HG02571 (cell line): Measurements from ENCODE around the gene ZCCHC14.
A peak's percentile ranks its signal among the peaks of the same experiment; 100 is the strongest.
"Not testable (repeated sequence)": the region's sequence is repeated elsewhere in the genome, so short reads cannot be mapped to it uniquely, and the experiment has no call there.

Experiments
- ATAC-seq: cut with Tn5 transposase; IDR thresholded peaks from one replicate; pipeline ENCODE4 v1.9.1; 2021; ENCODE audit warnings: mild to moderate bottlenecking, moderate library complexity; ENCODE audit not compliant: unreplicated experiment

Gene ZCCHC14

GRCh38 chr16:87388818-87389134, 104.0 kb downstream of the ZCCHC14 start:
- no peak for ATAC-seq

GRCh38 chr16:87387942-87388817, 104.6 kb downstream of the ZCCHC14 start:
- peak; percentile 40 for ATAC-seq

- ATAC-seq: not testable (repeated sequence)
Observed at GRCh38 chr16:87384875-87385167, 108.0 kb downstream of the ZCCHC14 start.

- peak; percentile 1 for ATAC-seq
Observed at GRCh38 chr16:87384162-87384874, 108.5 kb downstream of the ZCCHC14 start.

- ATAC-seq: peak; percentile 48
Observed at GRCh38 chr16:87383505-87384161, 109.2 kb downstream of the ZCCHC14 start, which contains the start of gene FBXO31. TSS of gene FBXO31 (minus strand) at chr16:87383776. CDS start at chr16:87383744, 32 bp downstream.

- no peak for ATAC-seq
Observed at GRCh38 chr16:87382023-87382785, 110.6 kb downstream of the ZCCHC14 start.

- ATAC-seq: no peak
Observed at GRCh38 chr16:87380881-87381280, 111.9 kb downstream of the ZCCHC14 start.

- ATAC-seq: no peak
Observed at GRCh38 chr16:87380403-87380802, 112.4 kb downstream of the ZCCHC14 start.

GRCh38 chr16:87379312-87379752, 113.5 kb downstream of the ZCCHC14 start:
- not testable (repeated sequence) for ATAC-seq

- ATAC-seq: no peak
Observed at GRCh38 chr16:87376660-87377059, 116.2 kb downstream of the ZCCHC14 start.

- ATAC-seq: no peak
Observed at GRCh38 chr16:87375426-87376135, 117.2 kb downstream of the ZCCHC14 start.

GRCh38 chr16:87374313-87374712, 118.5 kb downstream of the ZCCHC14 start:
- ATAC-seq: no peak

GRCh38 chr16:87372305-87372704, 120.5 kb downstream of the ZCCHC14 start:
- no peak for ATAC-seq

GRCh38 chr16:87371261-87371866, 121.5 kb downstream of the ZCCHC14 start:
- no peak for ATAC-seq

- ATAC-seq: no peak
Observed at GRCh38 chr16:87369796-87370719, 122.8 kb downstream of the ZCCHC14 start.

- no peak for ATAC-seq
Observed at GRCh38 chr16:87369117-87369765, 123.6 kb downstream of the ZCCHC14 start.

- no peak for ATAC-seq
Observed at GRCh38 chr16:87368029-87368770, 124.6 kb downstream of the ZCCHC14 start.

- ATAC-seq: no peak
Observed at GRCh38 chr16:87367529-87367928, 125.3 kb downstream of the ZCCHC14 start.
